Measurements from ENCODE around the gene CAPN7.

The CAPN7 gene

GRCh38 chr3:15294929-15295328 lies 88.9 kb downstream of the CAPN7 start:
- TF ChIP-seq CTCF (IDR thresholded peaks at IDR 0.05; ENCODE audit: insufficient read depth, low read depth, low read length, missing control alignments): no peak
- no peak overlapping the region for H3K4me3 ChIP-seq (ENCODE audit: low read depth, low read length)
- no peak for DNase-seq (ENCODE audit: low read depth)

GRCh38 chr3:15295506-15295905 lies 89.5 kb downstream of the CAPN7 start:
- no peak for TF ChIP-seq CTCF (IDR thresholded peaks at IDR 0.05; ENCODE audit: insufficient read depth, low read depth, low read length, missing control alignments)
- H3K4me3 ChIP-seq (ENCODE audit: low read depth, low read length): no peak overlapping the region
- no peak for DNase-seq (ENCODE audit: low read depth)

- TF ChIP-seq CTCF (IDR thresholded peaks at IDR 0.05; ENCODE audit: insufficient read depth, low read depth, low read length, missing control alignments): no peak
Observed at GRCh38 chr3:15297608-15298350, 91.7 kb downstream of the CAPN7 start.

GRCh38 chr3:15298504-15298903 lies 92.5 kb downstream of the CAPN7 start:
- TF ChIP-seq CTCF (IDR thresholded peaks at IDR 0.05; ENCODE audit: insufficient read depth, low read depth, low read length, missing control alignments): no peak
- no peak for DNase-seq (ENCODE audit: low read depth)
- no peak overlapping the region for H3K4me3 ChIP-seq (ENCODE audit: low read depth, low read length)

More at GRCh38 chr3:15297608-15298350, 91.7 kb downstream of the CAPN7 start:
- no peak overlapping the region for H3K4me3 ChIP-seq (ENCODE audit: low read depth, low read length)
- DNase-seq (ENCODE audit: low read depth): no peak

GRCh38 chr3:15299036-15299435 lies 93.0 kb downstream of the CAPN7 start:
- H3K4me3 ChIP-seq (ENCODE audit: low read depth, low read length): no peak overlapping the region
- DNase-seq (ENCODE audit: low read depth): no peak
- no peak for TF ChIP-seq CTCF (IDR thresholded peaks at IDR 0.05; ENCODE audit: insufficient read depth, low read depth, low read length, missing control alignments)

- TF ChIP-seq CTCF (IDR thresholded peaks at IDR 0.05; ENCODE audit: insufficient read depth, low read depth, low read length, missing control alignments): no peak
- DNase-seq (ENCODE audit: low read depth): no peak
- no peak overlapping the region for H3K4me3 ChIP-seq (ENCODE audit: low read depth, low read length)
Observed at GRCh38 chr3:15300323-15301078, 94.5 kb downstream of the CAPN7 start.

All from GM12865 (cell line).